Measurements from ENCODE around the gene ISL2. TPM values are rescaled to one million over a fixed set of nuclear protein-coding genes. Genes with fewer than 3 reads are reported as not detected.

Gene ISL2
- total RNA-seq, 4 donors from 2014 or later: 1.3 to 1.4 TPM; not detected in 2

DNA sequence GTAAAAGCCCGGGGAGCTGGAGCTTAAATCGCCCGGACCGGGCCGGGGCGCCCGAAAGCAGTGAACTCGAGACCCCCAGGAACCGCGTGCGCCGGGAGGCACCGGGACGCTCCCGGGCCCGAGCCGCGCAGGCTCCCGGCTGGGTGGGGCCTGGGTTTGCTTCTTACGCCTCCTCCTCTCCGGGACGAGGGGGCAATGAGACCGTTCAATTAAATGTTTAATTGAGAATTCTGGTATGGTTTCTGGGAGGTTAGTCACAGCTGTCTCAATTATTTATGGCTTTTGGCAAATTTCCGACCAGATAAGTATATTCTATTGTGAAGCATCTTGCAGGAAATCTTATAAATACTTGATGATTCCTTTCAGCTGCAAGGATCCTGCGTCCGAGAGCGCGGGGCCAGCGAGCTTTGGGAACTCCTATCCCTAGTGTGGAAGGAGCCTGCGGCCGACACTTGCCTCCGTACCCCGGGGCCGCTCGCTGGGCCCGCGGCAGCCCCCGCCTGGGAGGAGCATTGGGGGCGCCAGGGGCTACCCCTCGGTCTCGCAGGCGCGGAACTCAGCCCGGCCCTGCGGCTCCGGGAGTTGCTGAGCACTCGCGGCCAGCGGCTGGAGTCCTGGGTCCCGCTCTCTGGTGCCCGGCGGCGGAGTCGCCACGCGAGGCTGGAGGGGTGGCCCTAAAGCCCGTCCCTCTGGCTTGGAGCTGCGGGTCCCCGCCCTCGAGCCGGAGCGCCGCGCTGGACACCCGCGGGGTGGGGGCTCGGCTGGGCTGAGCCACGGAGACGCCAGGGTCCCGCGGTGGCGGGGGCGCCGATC is 10.3 kb downstream of the ISL2 start:
- H3K4me1 ChIP-seq: peaks cover 0 to 49% (median 33%) of the 10 kb centered on the region in 4 donors
- in situ Hi-C loops (cut with MboI; ENCODE audit: low pct_ligation_motif_present in 1 of 4, low pct_unique_long_range_greater_than_20kb in 1 of 4, low sequenced_read_pairs in 3 of 4): loop anchor here in 1 of 4 donors (25.0 kb wide), 1 partner anchor 160 kb away; no protein-coding TSS in a partner anchor
- peak; percentile 38 for DNase-seq
- H3K27me3 ChIP-seq: peaks cover 70% of the 10 kb centered on the region
- no peak for TF ChIP-seq EP300 (IDR thresholded peaks at IDR 0.05; ENCODE audit: low read depth)
- TF ChIP-seq, protein P1, sequence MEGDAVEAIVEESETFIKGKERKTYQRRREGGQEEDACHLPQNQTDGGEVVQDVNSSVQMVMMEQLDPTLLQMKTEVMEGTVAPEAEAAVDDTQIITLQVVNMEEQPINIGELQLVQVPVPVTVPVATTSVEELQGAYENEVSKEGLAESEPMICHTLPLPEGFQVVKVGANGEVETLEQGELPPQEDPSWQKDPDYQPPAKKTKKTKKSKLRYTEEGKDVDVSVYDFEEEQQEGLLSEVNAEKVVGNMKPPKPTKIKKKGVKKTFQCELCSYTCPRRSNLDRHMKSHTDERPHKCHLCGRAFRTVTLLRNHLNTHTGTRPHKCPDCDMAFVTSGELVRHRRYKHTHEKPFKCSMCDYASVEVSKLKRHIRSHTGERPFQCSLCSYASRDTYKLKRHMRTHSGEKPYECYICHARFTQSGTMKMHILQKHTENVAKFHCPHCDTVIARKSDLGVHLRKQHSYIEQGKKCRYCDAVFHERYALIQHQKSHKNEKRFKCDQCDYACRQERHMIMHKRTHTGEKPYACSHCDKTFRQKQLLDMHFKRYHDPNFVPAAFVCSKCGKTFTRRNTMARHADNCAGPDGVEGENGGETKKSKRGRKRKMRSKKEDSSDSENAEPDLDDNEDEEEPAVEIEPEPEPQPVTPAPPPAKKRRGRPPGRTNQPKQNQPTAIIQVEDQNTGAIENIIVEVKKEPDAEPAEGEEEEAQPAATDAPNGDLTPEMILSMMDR (IDR thresholded peaks at IDR 0.05): no peak
- peak; percentile 8 for TF ChIP-seq POLR2A (IDR thresholded peaks at IDR 0.05)
- TF ChIP-seq POLR2AphosphoS5 (IDR thresholded peaks at IDR 0.05): peak in 1 of 3 donors; percentile 45
- H3K36me3 ChIP-seq: no peaks in the 10 kb centered on the region
- peak overlapping the region; percentile 69 to 86 (median 82) for H3K27ac ChIP-seq
- peak overlapping the region; percentile 33 to 73 (median 50) for H3K4me3 ChIP-seq
- intact Hi-C loops (cut with DNase I; ENCODE audit: low total_unique reads): no loop called here
- no peaks in the 10 kb centered on the region for H3K9me3 ChIP-seq
- WGBS, 2 donors (ENCODE audit: low coverage in 1 of 2): 0 to 8% methylated on average over 2 to 40 of the region's 74 CpGs

- in situ Hi-C loops (cut with MboI; ENCODE audit: low pct_ligation_motif_present in 1 of 4, low pct_unique_long_range_greater_than_20kb in 1 of 4, low sequenced_read_pairs in 3 of 4): loop anchor here in 1 of 4 donors (25.0 kb wide), 1 partner anchor 160 kb away; no protein-coding TSS in a partner anchor
- no peaks in the 10 kb centered on the region for H3K9me3 ChIP-seq
- 60 to 62% methylated on average over 13 of the region's 13 CpGs for WGBS, 2 donors (ENCODE audit: low coverage in 1 of 2)
- DNase-seq: no peak
- intact Hi-C loops (cut with DNase I; ENCODE audit: low total_unique reads): no loop called here
- TF ChIP-seq POLR2AphosphoS5 (IDR thresholded peaks at IDR 0.05): no peak
- no peak for TF ChIP-seq EP300 (IDR thresholded peaks at IDR 0.05; ENCODE audit: low read depth)
- TF ChIP-seq, protein P1 (IDR thresholded peaks at IDR 0.05): no peak
- no peak for TF ChIP-seq POLR2A (IDR thresholded peaks at IDR 0.05)
- H3K27ac ChIP-seq: peak overlapping the region; percentile 69 to 86 (median 82)
- H3K36me3 ChIP-seq: no peaks in the 10 kb centered on the region
- peaks cover 63% of the 10 kb centered on the region for H3K27me3 ChIP-seq
- H3K4me1 ChIP-seq: peaks cover 0 to 42% (median 26%) of the 10 kb centered on the region in 4 donors
- peak overlapping the region in 3 of 4 donors; percentile 48 to 73 (median 52) for H3K4me3 ChIP-seq
Observed at GRCh38 chr15:76347482-76348055, 11.0 kb downstream of the ISL2 start.

DNA sequence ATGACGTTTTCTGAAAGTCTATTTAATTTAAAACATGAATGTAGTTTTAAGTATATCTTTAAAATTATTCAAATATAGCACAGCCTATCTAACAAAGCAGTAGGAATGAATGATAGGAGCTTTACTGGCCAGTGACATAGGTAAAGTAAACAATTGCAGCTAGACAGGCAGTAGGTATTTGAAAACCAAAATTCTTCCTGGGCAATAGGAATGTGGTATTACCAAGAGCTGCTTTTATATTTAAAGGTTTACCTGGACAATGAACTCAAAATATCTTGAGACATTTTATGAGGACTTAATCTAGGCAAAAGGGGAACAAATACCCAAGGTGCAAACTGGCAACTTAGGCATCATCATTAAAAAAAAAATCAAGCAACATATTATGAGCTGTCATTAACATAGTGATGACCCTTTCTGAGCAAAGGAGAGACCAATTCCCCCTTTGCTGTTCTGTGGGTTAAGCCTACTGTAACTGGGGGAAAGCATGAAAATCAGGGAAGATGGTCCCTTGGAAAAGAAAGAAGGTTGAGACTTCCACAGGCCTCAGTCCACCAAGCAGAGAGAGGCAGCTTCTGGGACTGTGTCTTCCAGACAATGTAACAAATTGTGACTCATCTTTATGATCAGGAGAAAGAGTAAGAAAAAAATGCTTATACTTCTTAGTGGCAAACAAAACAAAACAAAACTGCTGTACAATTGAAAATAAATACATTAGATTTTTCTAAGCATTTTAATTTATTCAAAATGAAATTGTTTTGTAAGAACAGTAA is 12.9 kb downstream of the ISL2 start:
- Histone ChIP-seq H3K27me3 (peaks cover 43% of the 10 kb centered on the region), H3K27ac (no peak overlapping the region), H3K4me3 (no peak overlapping the region), H3K4me1 (peaks cover 0 to 35% (median 20%) of the 10 kb centered on the region in 4 donors), H3K36me3 (no peaks in the 10 kb centered on the region), H3K9me3 (no peaks in the 10 kb centered on the region)
- in situ Hi-C loops (cut with MboI; ENCODE audit: low pct_ligation_motif_present in 1 of 4, low pct_unique_long_range_greater_than_20kb in 1 of 4, low sequenced_read_pairs in 3 of 4): loop anchor here in 1 of 4 donors (25.0 kb wide), 1 partner anchor 162 kb away; no protein-coding TSS in a partner anchor
- intact Hi-C loops (cut with DNase I; ENCODE audit: low total_unique reads): no loop called here
- no peak for TF ChIP-seq POLR2AphosphoS5 (IDR thresholded peaks at IDR 0.05)
- no peak for TF ChIP-seq POLR2A (IDR thresholded peaks at IDR 0.05)
- TF ChIP-seq EP300 (IDR thresholded peaks at IDR 0.05; ENCODE audit: low read depth): no peak
- TF ChIP-seq, protein P1 (IDR thresholded peaks at IDR 0.05): no peak
- no peak for DNase-seq
- WGBS, 2 donors (ENCODE audit: low coverage in 1 of 2): 93 to 100% methylated on average over 1 of the region's 1 CpG
